ENCODE results near the gene RAB33B. TPM values are rescaled to one million over a fixed set of nuclear protein-coding genes. Genes with fewer than 3 reads are reported as not detected.

Gene RAB33B
- total and polyA plus RNA-seq, 2 of the 8 experiments (the other 6 are each of a cell fraction or from before 2014, with no cell fraction given): 4.2 to 8.7 TPM

DNA sequence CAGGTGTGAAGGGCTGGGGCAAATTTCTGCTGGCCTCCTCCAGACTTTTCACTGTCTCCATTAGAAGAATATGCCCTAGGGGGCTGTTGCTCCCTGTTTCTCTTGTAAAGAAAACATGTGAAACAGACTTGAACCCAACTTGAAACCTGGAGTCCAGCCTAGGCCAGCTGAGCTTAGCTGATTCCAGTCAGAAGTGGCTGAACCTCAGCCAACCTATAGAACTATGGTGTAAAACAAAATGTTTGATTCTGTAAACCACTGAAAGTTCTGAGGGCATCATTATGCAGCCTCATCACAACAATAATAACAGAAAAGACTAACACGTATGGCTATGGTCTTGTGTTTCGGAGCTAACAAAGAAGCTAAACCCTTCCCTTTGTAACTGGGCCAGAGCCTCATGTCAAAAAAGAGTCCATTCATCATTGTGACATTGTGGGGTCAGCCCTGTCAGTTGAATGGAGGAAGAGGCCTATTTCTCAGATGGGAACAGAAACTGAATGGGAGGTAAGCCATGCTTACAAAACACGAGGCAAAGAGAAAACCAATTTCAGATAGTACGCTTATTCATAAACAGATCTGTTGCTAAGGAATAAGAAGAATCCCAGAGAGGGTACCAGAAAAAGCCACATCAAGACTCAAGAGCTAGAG lies 68.0 kb downstream of the RAB33B start:
- Histone ChIP-seq H3K9me3 (ENCODE audit: insufficient read depth in 2 of 2, low read depth in 1 of 2, low read length in 1 of 2) (no peaks in the 10 kb centered on the region), H3K4me3 (ENCODE audit: extremely low read depth in 1 of 4, insufficient read depth in 2 of 4, low read depth in 3 of 4, low read length in 4 of 4) (no peak overlapping the region), H3K79me1 (ENCODE audit: low read depth, low read length) (no peaks in the 10 kb centered on the region), H3K4me1 (replicated peaks in 1 of 4; ENCODE audit: control insufficient read depth in 3 of 4, insufficient read depth in 4 of 4, low read length in 3 of 4) (no peaks in the 10 kb centered on the region), H4K5ac (ENCODE audit: insufficient read length, low read depth, low read length) (no peak overlapping the region), H2BK5ac (ENCODE audit: low read depth, low read length) (no peak overlapping the region), H3K4ac (replicated peaks; ENCODE audit: insufficient read length, low read depth, low read length) (no peak overlapping the region), H3K27me3 (replicated peaks in 1 of 4; ENCODE audit: control insufficient read depth in 3 of 4, extremely low read depth in 1 of 4, insufficient read depth in 3 of 4, low read length in 3 of 4) (no peaks in the 10 kb centered on the region), H3K27ac (ENCODE audit: low read depth, low read length) (no peak overlapping the region), H2AK5ac (ENCODE audit: low read depth, low read length) (no peak overlapping the region), H2BK12ac (ENCODE audit: low read depth, low read length) (no peak overlapping the region), H3K9ac (replicated peaks in 1 of 4; ENCODE audit: extremely low read depth in 1 of 4, low read depth in 3 of 4, low read length in 3 of 4) (no peak overlapping the region), H2BK120ac (replicated peaks; ENCODE audit: low read depth, low read length) (no peak overlapping the region), H2BK20ac (ENCODE audit: low read length) (no peak overlapping the region), H3K23me2 (ENCODE audit: low read depth, low read length) (no peaks in the 10 kb centered on the region), H3K18ac (ENCODE audit: extremely low read depth, low read length) (no peak overlapping the region), H3K4me2 (ENCODE audit: insufficient read depth in 1 of 2, low read depth in 2 of 2, low read length in 2 of 2) (no peak overlapping the region), H4K8ac (ENCODE audit: extremely low read depth, insufficient read depth, low read length) (no peak overlapping the region), H3K14ac (ENCODE audit: insufficient read length) (no peak overlapping the region), H3K36me3 (ENCODE audit: control insufficient read depth in 2 of 4, insufficient read depth in 4 of 4, low read length in 3 of 4) (no peaks in the 10 kb centered on the region), H4K91ac (replicated peaks; ENCODE audit: insufficient read length, low read length) (no peak overlapping the region), H2AFZ (ENCODE audit: low read length) (no peak overlapping the region), H3K23ac (ENCODE audit: insufficient read length) (no peak overlapping the region), H4K20me1 (replicated peaks in 1 of 2; ENCODE audit: control insufficient read depth in 1 of 2, insufficient read depth in 2 of 2, low read length in 2 of 2) (no peaks in the 10 kb centered on the region), H2BK15ac (ENCODE audit: low read length) (no peak overlapping the region), H3K79me2 (ENCODE audit: control insufficient read depth in 1 of 2, insufficient read depth in 2 of 2, low read length in 2 of 2) (no peaks in the 10 kb centered on the region), H3K56ac (replicated peaks; ENCODE audit: insufficient read length, low read depth, low read length) (no peak overlapping the region)
- ChIA-PET POLR2A (ENCODE audit: partially characterized antibody) (interaction anchor here (1.1 kb wide), 1 partner anchor 17 kb away, joined by 5 read pairs; no protein-coding TSS in a partner anchor), CTCF (ENCODE audit: partially characterized antibody) (interaction anchor here (0.7 to 4.4 kb wide), 20 partner anchors 10 to 119 kb away, joined by 3 to 40 read pairs (median 5); no protein-coding TSS in a partner anchor)
- 88% methylated on average over 4 of the region's 4 CpGs; no CpG with 5 or more reads in 1 of the 2 experiments for WGBS, 2 experiments (ENCODE audit: extremely low coverage in 1 of 2, insufficient coverage in 1 of 2, insufficient read length in 1 of 2, insufficient replicate concordance in 2 of 2, low coverage in 1 of 2, low lambda C conversion rate in 2 of 2, missing lambda C conversion rate in 1 of 2)
- FAIRE-seq: no peak
- no peak for DNase-seq (ENCODE audit: low read depth in 1 of 2, low spot score in 2 of 2)
